SK-N-SH (cell line): ENCODE results near the gene UTP14C. TPM values are rescaled to one million over a fixed set of nuclear protein-coding genes. Genes with fewer than 3 reads are reported as not detected.

Experiments used
- CTCF ChIA-PET: fragments of 300-600, 350-600 bp; formaldehyde crosslinking; extraction: SDS; loops from one replicate; lab custom pipeline; 2021; lab: Yijun Ruan, JAX
- POLR2A ChIA-PET: fragments of 350-600 bp; sonication (Branson Sonifier 250); formaldehyde crosslinking; extraction: SDS; loops from one replicate; lab custom pipeline; 2020; ENCODE audit warnings: antibody characterized with exemption, inconsistent platforms; lab: Yijun Ruan, JAX
- DNase-seq: peaks from one replicate; pipeline ENCODE4 v3.0.0; 2012
- H2AFZ ChIP-seq: fragments of 200-600 bp; sonication (generic); 2 replicates; pipeline ENCODE4 v1.8.1; 2016; ENCODE audit warnings: antibody characterized with exemption, mild to moderate bottlenecking, low read depth
- H3F3A ChIP-seq: fragments of 200-600 bp; sonication (generic); replicated peaks from 2 replicates; pipeline ENCODE3; 2016; ENCODE audit warnings: antibody characterized with exemption, mild to moderate bottlenecking; ENCODE audit not compliant: insufficient read depth
- H3K27ac ChIP-seq, 2 experiments: fragments of 200-500 bp in 1 of 2; fragments of 200-600 bp in 1 of 2; sonication (Bioruptor generic) in 1 of 2; sonication (generic), shearing (Covaris generic) in 1 of 2; 2 replicates each; pipeline versions ENCODE4 v1.5.1 to v1.6.1; 2014 to 2016; ENCODE audit warnings: low read depth in 2 of 2, inconsistent platforms in 1 of 2, low read length in 1 of 2, mild to moderate bottlenecking in 1 of 2, mixed read lengths in 1 of 2
- H3K27me3 ChIP-seq: fragments of 200-600 bp; sonication (generic), shearing (Covaris generic); 2 replicates; pipeline ENCODE4 v1.6.1; 2016; ENCODE audit warnings: mixed run types; ENCODE audit not compliant: insufficient read depth
- H3K36me3 ChIP-seq, 2 experiments: fragments of 200-500 bp in 1 of 2; fragments of 200-600 bp in 1 of 2; sonication (Bioruptor generic) in 1 of 2; sonication (generic) in 1 of 2; replicated peaks in 1 of 2; 2 replicates each; pipeline versions ENCODE3 to v1.5.1; 2014 to 2016; ENCODE audit warnings: low read length in 1 of 2, mild to moderate bottlenecking in 1 of 2; ENCODE audit not compliant: insufficient read depth in 2 of 2, control insufficient read depth in 1 of 2
- H3K4me1 ChIP-seq, 2 experiments: fragments of 200-500 bp in 1 of 2; fragments of 200-600 bp in 1 of 2; sonication (Bioruptor generic) in 1 of 2; sonication (generic), shearing (Covaris generic) in 1 of 2; 2 replicates each; pipeline versions ENCODE4 v1.5.1 to v1.6.1; 2014 to 2016; ENCODE audit warnings: low read depth in 1 of 2, low read length in 1 of 2, mixed run types in 1 of 2; ENCODE audit not compliant: insufficient read depth in 2 of 2, control insufficient read depth in 1 of 2
- H3K4me2 ChIP-seq: fragments of 200-600 bp; sonication (generic), shearing (Covaris generic); 2 replicates; pipeline ENCODE4 v1.6.1; 2017; ENCODE audit warnings: mixed run types
- H3K4me3 ChIP-seq, 2 experiments: fragments of 200-500 bp in 1 of 2; fragments of 200-600 bp in 1 of 2; sonication (Bioruptor generic) in 1 of 2; sonication (generic), shearing (Covaris generic) in 1 of 2; 2 replicates each; pipeline versions ENCODE4 v1.5.1 to v1.8.1; 2014 to 2016; ENCODE audit warnings: low read depth in 2 of 2, inconsistent platforms in 1 of 2, low read length in 1 of 2, mild to moderate bottlenecking in 1 of 2, mixed read lengths in 1 of 2, moderate library complexity in 1 of 2
- H3K79me2 ChIP-seq: fragments of 200-600 bp; sonication (generic); 2 replicates; pipeline ENCODE4 v1.8.1; 2017; ENCODE audit warnings: mild to moderate bottlenecking; ENCODE audit not compliant: insufficient read depth
- H3K9ac ChIP-seq: fragments of 200-600 bp; sonication (generic); 2 replicates; pipeline ENCODE4 v1.6.1; 2017; ENCODE audit warnings: mixed run types
- H3K9me2 ChIP-seq: fragments of 200-600 bp; sonication (generic); 2 replicates; pipeline ENCODE4 v1.6.1; 2017; ENCODE audit warnings: mixed run types
- H3K9me3 ChIP-seq: fragments of 200-600 bp; sonication (generic); 2 replicates; pipeline ENCODE4 v1.6.1; 2017; ENCODE audit warnings: mixed run types, mild to moderate bottlenecking, moderate library complexity
- H4K20me1 ChIP-seq: fragments of 200-600 bp; sonication (generic); 2 replicates; pipeline ENCODE4 v1.6.1; 2017; ENCODE audit warnings: mild to moderate bottlenecking, mixed run types; ENCODE audit not compliant: insufficient read depth
- CHD2 ChIP-seq: fragments of 150-350 bp; IDR thresholded peaks from 2 replicates; pipeline ENCODE4 v1.6.1; 2018; ENCODE audit warnings: low read length; ENCODE audit not compliant: partially characterized antibody
- EZH2phosphoT487 ChIP-seq: fragments of 200-600 bp; sonication (generic); IDR thresholded peaks from 2 replicates; pipeline ENCODE4 v1.6.1; 2017; ENCODE audit warnings: low read depth, mixed run types, mild to moderate bottlenecking, antibody characterized with exemption, moderate library complexity, borderline replicate concordance
- FOSL2 ChIP-seq: IDR thresholded peaks from 2 replicates; pipeline ENCODE4 v1.4.0; 2012; ENCODE audit warnings: low read depth, mild to moderate bottlenecking, moderate library complexity, borderline replicate concordance
- GABPA ChIP-seq: IDR thresholded peaks from 2 replicates; pipeline ENCODE4 v1.4.0; 2012; ENCODE audit warnings: low read depth, mild to moderate bottlenecking
- JUND ChIP-seq: IDR thresholded peaks from 2 replicates; pipeline ENCODE4 v1.4.0; 2012
- MXI1 ChIP-seq: IDR thresholded peaks from 2 replicates; pipeline ENCODE4 v1.6.1; 2012; ENCODE audit warnings: mild to moderate bottlenecking, low read depth, low read length, improper control_type of control experiment
- NFIC ChIP-seq: IDR thresholded peaks from 2 replicates; pipeline ENCODE4 v1.4.0; 2012; ENCODE audit warnings: borderline replicate concordance
- NRF1 ChIP-seq: IDR thresholded peaks from 2 replicates; pipeline ENCODE4 v1.6.1; 2012; ENCODE audit warnings: low read depth, mild to moderate bottlenecking, low read length
- SIN3A ChIP-seq: IDR thresholded peaks from 2 replicates; pipeline ENCODE4 v1.6.1; 2012; ENCODE audit warnings: low read depth, mild to moderate bottlenecking, low read length, moderate library complexity, borderline replicate concordance
- TAF1 ChIP-seq: IDR thresholded peaks from 2 replicates; pipeline ENCODE4 v1.6.1; 2012; ENCODE audit warnings: low read depth, mild to moderate bottlenecking, low read length, moderate library complexity, borderline replicate concordance
- TEAD4 ChIP-seq: IDR thresholded peaks from 2 replicates; pipeline ENCODE4 v1.4.0; 2012; ENCODE audit warnings: mild to moderate bottlenecking, borderline replicate concordance; ENCODE audit not compliant: insufficient read depth
- WGBS: methylation state at CpG from one replicate; pipeline ENCODE4 v1.1.6; 2017; ENCODE audit warnings: low lambda C conversion rate; 5-methylcytosine and 5-hydroxymethylcytosine counted together
- polyA plus RNA-seq, 3 experiments: library from polyadenylated mRNA; depleted of rRNA; stranded (reverse); fragments of >200 nt; gene quantifications; 2 replicates each; pipeline ENCODE4 v1.2.3, GENCODE V29; 2012
- TF ChIP-seq, protein P1 (sequence below): fragments of 200-600 bp; sonication (generic); IDR thresholded peaks from 2 replicates; pipeline ENCODE4 v1.6.1; 2017; ENCODE audit warnings: antibody characterized with exemption, mild to moderate bottlenecking, moderate library complexity
- TF ChIP-seq, protein P2 (sequence below): IDR thresholded peaks from 2 replicates; pipeline ENCODE4 v1.4.0; 2012; ENCODE audit warnings: low read depth, borderline replicate concordance
- TF ChIP-seq, protein P3 (sequence below): IDR thresholded peaks from 2 replicates; pipeline ENCODE4 v1.4.0; 2012; ENCODE audit warnings: low read depth, borderline replicate concordance
- TF ChIP-seq, protein P4 (sequence below): fragments of 150-350 bp; IDR thresholded peaks from 2 replicates; pipeline ENCODE4 v1.6.1; 2017; ENCODE audit warnings: antibody characterized with exemption, low read length, low read depth, borderline replicate concordance
- TF ChIP-seq, protein P5 (sequence below): IDR thresholded peaks from 2 replicates; pipeline ENCODE4; 2012
- TF ChIP-seq, protein P6 (sequence below): fragments of 150-350 bp; IDR thresholded peaks from 2 replicates; pipeline ENCODE4 v1.6.1; 2016; ENCODE audit warnings: mild to moderate bottlenecking, low read depth, low read length

UTP14C gene
- polyA plus RNA-seq, 1 of the 3 experiments (the other 2 are of a cell fraction): 5.1 TPM

DNA sequence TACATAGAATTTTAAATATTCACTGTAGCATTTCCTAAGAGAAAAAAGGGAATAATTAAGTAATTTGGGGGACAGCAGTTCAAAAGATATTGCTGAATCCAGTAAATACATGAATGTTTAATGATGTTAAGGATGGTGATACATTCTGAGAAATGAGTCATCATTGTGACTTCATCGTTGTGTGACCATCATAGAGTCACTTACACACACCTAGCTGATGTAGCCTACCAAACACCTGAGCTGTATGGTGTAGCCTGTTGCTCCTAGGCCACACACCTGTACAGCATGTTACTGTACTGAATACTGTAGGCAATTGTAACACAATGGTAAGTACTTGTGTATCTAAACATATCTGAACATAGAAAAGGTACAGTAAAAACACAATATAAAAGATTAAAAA lies 48.1 kb upstream of the UTP14C start:
- peaks cover 3 to 4% of the 10 kb centered on the region in 2 experiments; a peak in 2 of 4 replicates for H3K4me1 ChIP-seq
- H3K36me3 ChIP-seq: no peaks in the 10 kb centered on the region
- WGBS: 0% methylated on average over 1 of the region's 1 CpG
- TF ChIP-seq, protein P1, sequence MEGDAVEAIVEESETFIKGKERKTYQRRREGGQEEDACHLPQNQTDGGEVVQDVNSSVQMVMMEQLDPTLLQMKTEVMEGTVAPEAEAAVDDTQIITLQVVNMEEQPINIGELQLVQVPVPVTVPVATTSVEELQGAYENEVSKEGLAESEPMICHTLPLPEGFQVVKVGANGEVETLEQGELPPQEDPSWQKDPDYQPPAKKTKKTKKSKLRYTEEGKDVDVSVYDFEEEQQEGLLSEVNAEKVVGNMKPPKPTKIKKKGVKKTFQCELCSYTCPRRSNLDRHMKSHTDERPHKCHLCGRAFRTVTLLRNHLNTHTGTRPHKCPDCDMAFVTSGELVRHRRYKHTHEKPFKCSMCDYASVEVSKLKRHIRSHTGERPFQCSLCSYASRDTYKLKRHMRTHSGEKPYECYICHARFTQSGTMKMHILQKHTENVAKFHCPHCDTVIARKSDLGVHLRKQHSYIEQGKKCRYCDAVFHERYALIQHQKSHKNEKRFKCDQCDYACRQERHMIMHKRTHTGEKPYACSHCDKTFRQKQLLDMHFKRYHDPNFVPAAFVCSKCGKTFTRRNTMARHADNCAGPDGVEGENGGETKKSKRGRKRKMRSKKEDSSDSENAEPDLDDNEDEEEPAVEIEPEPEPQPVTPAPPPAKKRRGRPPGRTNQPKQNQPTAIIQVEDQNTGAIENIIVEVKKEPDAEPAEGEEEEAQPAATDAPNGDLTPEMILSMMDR: no peak
- POLR2A ChIA-PET: interaction anchor here (0.6 kb wide), 1 partner anchor 183 kb away, joined by 3 read pairs; the partner anchor contains the start of gene NEK3
- no peaks in the 10 kb centered on the region for H3K27me3 ChIP-seq
- no peaks in the 10 kb centered on the region for H3K79me2 ChIP-seq
- no peaks in the 10 kb centered on the region for H3K9me2 ChIP-seq
- CTCF ChIA-PET: interaction anchor here (1.0 to 1.3 kb wide), 2 partner anchors 17 to 81 kb away, joined by 3 to 4 read pairs; no protein-coding TSS in a partner anchor
- H4K20me1 ChIP-seq: no peaks in the 10 kb centered on the region
- DNase-seq: no peak
- no peak overlapping the region for H3K27ac ChIP-seq
- H3K4me2 ChIP-seq: no peak overlapping the region
- no peak overlapping the region for H3K4me3 ChIP-seq
- H3F3A ChIP-seq: no peaks in the 10 kb centered on the region
- H3K9ac ChIP-seq: no peak overlapping the region
- H2AFZ ChIP-seq: no peak overlapping the region
- H3K9me3 ChIP-seq: no peaks in the 10 kb centered on the region

DNA sequence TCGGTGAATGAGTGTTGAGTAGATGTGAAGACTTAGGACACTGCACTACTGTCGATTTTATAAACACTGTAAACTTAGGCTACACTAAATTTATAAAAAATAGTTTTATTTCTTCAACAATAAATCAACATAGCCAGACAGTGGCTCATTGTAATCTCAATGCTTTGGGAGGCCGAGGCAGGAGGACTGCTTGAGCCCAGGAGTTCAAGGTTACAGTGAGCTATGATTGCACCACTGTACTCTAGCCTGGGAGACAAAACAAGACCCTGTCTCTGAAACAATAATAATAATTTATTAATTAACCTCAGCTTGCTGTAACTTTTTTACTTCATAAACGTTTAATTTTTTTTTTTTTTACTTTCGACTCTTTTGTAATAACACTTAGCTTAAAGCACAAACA lies 47.6 kb upstream of the UTP14C start:
- POLR2A ChIA-PET: interaction anchor here (0.6 kb wide), 1 partner anchor 183 kb away, joined by 3 read pairs; the partner anchor contains the start of gene NEK3
- Histone ChIP-seq H4K20me1 (no peaks in the 10 kb centered on the region), H3K9me3 (no peaks in the 10 kb centered on the region), H3K9ac (no peak overlapping the region), H2AFZ (no peak overlapping the region), H3K79me2 (no peaks in the 10 kb centered on the region), H3K27ac (no peak overlapping the region), H3K36me3 (no peaks in the 10 kb centered on the region), H3K9me2 (no peaks in the 10 kb centered on the region), H3K27me3 (no peaks in the 10 kb centered on the region), H3F3A (no peaks in the 10 kb centered on the region), H3K4me1 (peaks cover 5 to 7% of the 10 kb centered on the region in 2 experiments; a peak in 2 of 4 replicates), H3K4me2 (no peak overlapping the region), H3K4me3 (no peak overlapping the region)
- WGBS: 75% methylated on average over 5 of the region's 5 CpGs
- CTCF ChIA-PET: interaction anchor here (1.3 kb wide), 1 partner anchor 17 kb away, joined by 3 read pairs; no protein-coding TSS in a partner anchor
- no peak for DNase-seq
- TF ChIP-seq NFIC (no peak), CHD2 (no peak), FOSL2 (no peak), JUND (no peak), SIN3A (no peak), MXI1 (no peak), EZH2phosphoT487 (no peak), GABPA (no peak), TEAD4 (no peak), NRF1 (no peak), TAF1 (no peak)
- TF ChIP-seq, protein P2, sequence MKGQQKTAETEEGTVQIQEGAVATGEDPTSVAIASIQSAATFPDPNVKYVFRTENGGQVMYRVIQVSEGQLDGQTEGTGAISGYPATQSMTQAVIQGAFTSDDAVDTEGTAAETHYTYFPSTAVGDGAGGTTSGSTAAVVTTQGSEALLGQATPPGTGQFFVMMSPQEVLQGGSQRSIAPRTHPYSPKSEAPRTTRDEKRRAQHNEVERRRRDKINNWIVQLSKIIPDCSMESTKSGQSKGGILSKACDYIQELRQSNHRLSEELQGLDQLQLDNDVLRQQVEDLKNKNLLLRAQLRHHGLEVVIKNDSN: no peak
- TF ChIP-seq, protein P3, sequence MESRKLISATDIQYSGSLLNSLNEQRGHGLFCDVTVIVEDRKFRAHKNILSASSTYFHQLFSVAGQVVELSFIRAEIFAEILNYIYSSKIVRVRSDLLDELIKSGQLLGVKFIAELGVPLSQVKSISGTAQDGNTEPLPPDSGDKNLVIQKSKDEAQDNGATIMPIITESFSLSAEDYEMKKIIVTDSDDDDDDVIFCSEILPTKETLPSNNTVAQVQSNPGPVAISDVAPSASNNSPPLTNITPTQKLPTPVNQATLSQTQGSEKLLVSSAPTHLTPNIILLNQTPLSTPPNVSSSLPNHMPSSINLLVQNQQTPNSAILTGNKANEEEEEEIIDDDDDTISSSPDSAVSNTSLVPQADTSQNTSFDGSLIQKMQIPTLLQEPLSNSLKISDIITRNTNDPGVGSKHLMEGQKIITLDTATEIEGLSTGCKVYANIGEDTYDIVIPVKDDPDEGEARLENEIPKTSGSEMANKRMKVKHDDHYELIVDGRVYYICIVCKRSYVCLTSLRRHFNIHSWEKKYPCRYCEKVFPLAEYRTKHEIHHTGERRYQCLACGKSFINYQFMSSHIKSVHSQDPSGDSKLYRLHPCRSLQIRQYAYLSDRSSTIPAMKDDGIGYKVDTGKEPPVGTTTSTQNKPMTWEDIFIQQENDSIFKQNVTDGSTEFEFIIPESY: no peak
- TF ChIP-seq, protein P4, sequence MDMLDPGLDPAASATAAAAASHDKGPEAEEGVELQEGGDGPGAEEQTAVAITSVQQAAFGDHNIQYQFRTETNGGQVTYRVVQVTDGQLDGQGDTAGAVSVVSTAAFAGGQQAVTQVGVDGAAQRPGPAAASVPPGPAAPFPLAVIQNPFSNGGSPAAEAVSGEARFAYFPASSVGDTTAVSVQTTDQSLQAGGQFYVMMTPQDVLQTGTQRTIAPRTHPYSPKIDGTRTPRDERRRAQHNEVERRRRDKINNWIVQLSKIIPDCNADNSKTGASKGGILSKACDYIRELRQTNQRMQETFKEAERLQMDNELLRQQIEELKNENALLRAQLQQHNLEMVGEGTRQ: no peak
- TF ChIP-seq, protein P5, sequence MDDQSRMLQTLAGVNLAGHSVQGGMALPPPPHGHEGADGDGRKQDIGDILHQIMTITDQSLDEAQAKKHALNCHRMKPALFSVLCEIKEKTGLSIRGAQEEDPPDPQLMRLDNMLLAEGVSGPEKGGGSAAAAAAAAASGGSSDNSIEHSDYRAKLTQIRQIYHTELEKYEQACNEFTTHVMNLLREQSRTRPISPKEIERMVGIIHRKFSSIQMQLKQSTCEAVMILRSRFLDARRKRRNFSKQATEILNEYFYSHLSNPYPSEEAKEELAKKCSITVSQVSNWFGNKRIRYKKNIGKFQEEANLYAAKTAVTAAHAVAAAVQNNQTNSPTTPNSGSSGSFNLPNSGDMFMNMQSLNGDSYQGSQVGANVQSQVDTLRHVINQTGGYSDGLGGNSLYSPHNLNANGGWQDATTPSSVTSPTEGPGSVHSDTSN: no peak
- TF ChIP-seq, protein P6, sequence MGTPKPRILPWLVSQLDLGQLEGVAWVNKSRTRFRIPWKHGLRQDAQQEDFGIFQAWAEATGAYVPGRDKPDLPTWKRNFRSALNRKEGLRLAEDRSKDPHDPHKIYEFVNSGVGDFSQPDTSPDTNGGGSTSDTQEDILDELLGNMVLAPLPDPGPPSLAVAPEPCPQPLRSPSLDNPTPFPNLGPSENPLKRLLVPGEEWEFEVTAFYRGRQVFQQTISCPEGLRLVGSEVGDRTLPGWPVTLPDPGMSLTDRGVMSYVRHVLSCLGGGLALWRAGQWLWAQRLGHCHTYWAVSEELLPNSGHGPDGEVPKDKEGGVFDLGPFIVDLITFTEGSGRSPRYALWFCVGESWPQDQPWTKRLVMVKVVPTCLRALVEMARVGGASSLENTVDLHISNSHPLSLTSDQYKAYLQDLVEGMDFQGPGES: no peak
